Stimulated activated CD8-positive, alpha-beta memory T cell treated with anti-CD3 and anti-CD28 coated beads, Interleukin-12 subunit alpha, Interleukin-12 subunit beta, amount 100 ng/mL, for 4 hours (primary cell): Measurements from ENCODE around the gene PTPRJ.

Experiments
- DNase-seq: peaks from one replicate; pipeline ENCODE4 v3.0.0-alpha.2; 2020; ENCODE audit warnings: low read depth

PTPRJ gene

DNA sequence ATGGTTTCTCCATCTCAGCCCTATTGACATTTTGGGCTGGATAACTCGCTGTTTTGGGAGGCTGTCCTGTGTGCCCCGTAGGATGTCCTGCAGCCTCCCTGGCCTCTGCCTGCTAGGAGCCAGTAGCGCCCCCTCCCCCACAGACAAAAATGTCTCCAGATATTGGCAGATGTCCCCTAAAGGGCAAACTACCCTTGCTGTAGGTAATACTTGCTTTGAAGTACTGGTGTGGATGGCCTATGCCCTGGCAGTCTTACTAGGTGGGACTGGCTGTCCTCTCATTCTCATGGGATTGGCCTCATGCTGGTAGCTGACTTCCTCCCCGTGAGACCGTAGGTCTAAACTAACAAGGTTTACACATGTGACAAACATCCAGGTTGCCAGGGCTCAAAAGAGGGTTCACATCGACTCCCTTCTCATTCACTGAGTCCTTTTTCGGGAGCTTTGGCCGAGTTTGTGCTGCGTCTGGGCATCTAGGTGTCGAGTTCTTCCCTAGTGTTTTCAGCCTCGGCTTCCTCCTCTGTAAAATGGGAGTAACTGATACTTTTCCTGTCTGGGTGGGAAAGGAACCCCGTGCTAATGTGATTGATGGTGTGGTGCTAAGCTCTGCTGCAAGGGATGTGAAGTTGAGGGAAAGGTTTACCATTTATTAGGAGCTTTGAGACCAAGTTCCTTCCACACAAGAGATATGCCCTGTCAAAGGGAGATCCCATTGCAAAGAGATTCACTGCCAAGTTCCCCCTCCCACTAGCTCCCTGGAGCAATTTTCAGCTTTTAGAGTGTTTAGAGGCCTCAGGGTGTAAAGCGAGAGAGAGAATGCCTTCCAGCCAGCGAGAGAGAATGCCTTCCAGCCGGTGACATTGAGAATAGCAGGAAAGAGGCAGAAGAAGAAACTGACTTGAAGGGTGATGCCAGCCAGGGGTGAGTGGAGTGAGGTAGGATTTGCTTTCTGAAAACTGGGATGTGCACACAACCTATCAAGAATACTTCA, 17.0 kb downstream of the PTPRJ start:
- DNase-seq, result no peak

GRCh38 chr11:47998345-47998732, 18.0 kb downstream of the PTPRJ start:
- DNase-seq, result no peak

GRCh38 chr11:47998733-47999359, 18.5 kb downstream of the PTPRJ start:
- no peak for DNase-seq

DNA sequence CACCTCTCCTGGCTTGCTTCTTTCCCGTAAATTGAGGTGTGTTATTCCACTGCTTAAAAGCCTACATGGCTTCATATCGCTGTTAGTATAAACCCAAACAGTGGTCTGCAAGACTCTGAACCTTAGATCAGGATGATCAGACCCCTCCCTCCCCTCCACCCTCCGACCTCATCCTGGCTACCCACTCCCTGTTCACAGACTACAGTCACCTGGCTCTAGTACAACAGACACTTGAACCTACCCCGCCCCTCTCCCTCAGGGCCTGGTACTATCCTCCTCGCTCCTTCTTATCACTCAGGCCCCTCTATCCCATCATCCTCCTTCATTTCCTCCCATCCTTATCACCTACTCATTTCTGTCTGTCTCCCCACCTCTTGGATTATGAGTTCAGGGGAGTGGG, 20.1 kb downstream of the PTPRJ start:
- DNase-seq, result no peak

DNA sequence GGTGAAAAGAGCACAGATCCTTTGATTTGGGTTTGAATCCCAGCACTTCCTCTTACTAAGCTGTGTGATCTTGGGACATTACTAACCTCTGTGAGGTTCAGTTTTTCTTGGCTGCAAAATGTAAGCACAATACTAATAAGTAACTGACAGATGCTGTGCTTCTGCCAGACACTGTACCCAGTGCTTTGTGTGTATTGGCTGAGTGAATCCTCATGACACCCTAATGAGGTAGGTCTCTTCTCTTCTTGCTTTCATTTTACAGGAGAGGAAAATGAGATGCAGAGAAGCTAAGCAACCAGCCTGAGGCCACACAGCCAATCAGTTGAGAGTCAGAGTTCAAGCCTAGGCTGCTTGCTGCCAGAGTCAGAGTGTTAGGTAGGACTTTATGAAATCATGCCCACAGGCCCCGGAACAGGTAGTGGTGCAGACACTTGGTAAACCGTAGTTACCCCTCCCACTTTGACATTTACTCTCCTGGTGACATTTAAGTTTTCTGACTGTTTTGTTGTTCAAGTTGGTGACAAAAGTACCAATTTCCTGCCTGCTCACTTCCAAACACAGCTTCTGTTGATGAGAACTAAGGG, 21.2 kb downstream of the PTPRJ start:
- peak; percentile 64 for DNase-seq

GRCh38 chr11:48002561-48002960, 22.2 kb downstream of the PTPRJ start:
- no peak for DNase-seq

- DNase-seq, result no peak
Observed at GRCh38 chr11:48003926-48004325, 23.6 kb downstream of the PTPRJ start.

DNA sequence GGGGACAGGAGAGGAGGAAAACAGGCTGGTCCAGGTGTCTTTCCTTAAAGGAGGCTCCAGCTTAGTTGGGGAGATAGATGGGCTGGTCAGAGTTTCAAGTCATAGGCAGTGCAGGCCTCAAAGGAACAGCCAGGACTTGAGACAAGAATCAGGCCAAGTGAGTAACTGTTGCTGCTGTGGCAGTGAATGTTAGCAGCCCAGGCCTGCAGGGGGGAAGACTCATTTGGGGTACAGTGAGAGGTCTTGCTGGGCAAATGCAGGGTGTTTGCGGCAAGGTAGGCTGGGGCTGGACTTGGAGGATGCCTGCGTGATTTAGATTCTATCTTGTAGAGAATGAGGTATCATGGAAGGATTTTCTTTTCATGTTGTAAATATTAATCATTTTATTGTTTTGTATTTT, 24.1 kb downstream of the PTPRJ start:
- no peak for DNase-seq

- DNase-seq, result no peak
Observed at GRCh38 chr11:48005136-48005535, 24.8 kb downstream of the PTPRJ start.

GRCh38 chr11:48005831-48006270, 25.5 kb downstream of the PTPRJ start:
- no peak for DNase-seq

GRCh38 chr11:48006301-48006992, 26.1 kb downstream of the PTPRJ start:
- DNase-seq, result no peak

DNA sequence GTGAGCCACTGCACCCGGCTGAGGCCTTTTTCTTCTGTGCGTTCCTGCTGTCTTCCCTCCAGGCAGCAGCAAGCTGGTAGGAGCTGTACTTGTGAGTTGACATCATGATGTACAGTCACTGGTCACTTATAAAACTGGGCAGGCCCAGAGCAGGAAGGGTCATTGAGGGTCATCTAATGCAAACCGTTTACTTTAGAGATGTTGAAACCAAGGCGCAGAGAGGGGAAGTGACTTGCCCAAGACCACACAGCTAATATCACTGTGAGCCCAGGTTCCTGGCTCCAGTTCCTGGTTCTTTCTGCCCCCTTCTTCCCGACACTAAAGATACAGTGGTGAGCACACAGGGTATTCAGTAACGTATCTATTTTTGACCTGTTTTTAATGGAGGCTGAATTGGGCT, 27.3 kb downstream of the PTPRJ start:
- no peak for DNase-seq

GRCh38 chr11:48008951-48009270, 28.6 kb downstream of the PTPRJ start:
- DNase-seq, result no peak

DNA sequence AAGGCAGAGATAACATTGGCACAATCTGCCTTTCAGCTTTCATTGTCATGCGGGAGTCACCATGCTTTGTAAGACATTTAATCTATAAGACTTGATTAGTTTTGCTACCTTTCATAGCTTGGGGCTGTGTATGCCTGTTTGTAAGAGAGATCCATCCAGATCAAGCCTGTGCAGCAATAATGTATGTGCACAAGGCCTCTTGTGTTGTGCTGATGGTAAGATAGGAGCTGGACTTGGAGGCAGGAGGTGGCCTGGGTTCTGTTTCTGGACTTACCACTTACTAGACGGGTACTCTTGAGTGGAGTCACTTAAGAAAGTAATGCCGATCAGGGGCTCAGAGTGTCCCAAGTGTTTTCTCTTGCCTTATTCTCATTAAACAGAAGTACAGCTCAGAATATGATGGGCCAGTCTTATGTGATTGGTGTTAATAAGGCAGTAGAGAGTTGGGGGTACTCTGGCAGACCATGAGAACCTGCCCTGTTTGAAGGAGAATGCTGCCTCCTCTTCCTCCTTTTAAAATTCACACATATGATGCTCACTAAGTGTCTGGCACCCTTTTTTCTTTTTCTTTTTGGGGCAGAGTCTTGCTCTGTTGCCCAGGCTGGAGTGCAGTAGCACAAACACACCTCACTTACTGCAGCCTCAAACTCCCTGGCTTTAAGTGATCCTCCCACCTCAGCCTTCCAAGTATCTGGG, 30.9 kb downstream of the PTPRJ start:
- DNase-seq, result no peak

GRCh38 chr11:48011798-48012391, 31.5 kb downstream of the PTPRJ start:
- peak; percentile 57 for DNase-seq

GRCh38 chr11:48013269-48013901, 33.0 kb downstream of the PTPRJ start:
- peak; percentile 39 for DNase-seq

- DNase-seq, result no peak
Observed at GRCh38 chr11:48014917-48015316, 34.6 kb downstream of the PTPRJ start.

- DNase-seq, result no peak
Observed at GRCh38 chr11:48017105-48017830, 36.9 kb downstream of the PTPRJ start.

- no peak for DNase-seq
Observed at GRCh38 chr11:48017831-48018527, 37.6 kb downstream of the PTPRJ start.
